Keratinocyte (primary cell): ENCODE results near the gene CUX1. TPM values are rescaled to one million over a fixed set of nuclear protein-coding genes. Genes with fewer than 3 reads are reported as not detected.

Experiments
- DNase-seq: peaks from one replicate; pipeline ENCODE4 v3.0.0-alpha.2; 2011; ENCODE audit warnings: low read depth, missing footprints, low spot score
- FAIRE-seq: peaks from 2 replicates; lab custom pipeline; 2011; peaks lifted over from hg19 to GRCh38; lab: Jason Lieb, UNC
- H2AFZ ChIP-seq: 2 replicates; pipeline ENCODE4 v1.6.0; 2012; ENCODE audit warnings: low read length, control low read depth, inconsistent platforms; ENCODE audit not compliant: control insufficient read depth
- H3K27ac ChIP-seq: 2 replicates; pipeline ENCODE4 v1.5.1; 2011; ENCODE audit warnings: low read length; ENCODE audit not compliant: control insufficient read depth, insufficient read depth
- H3K27me3 ChIP-seq: 3 replicates; pipeline ENCODE4 v1.6.0; 2011; ENCODE audit warnings: low read length; ENCODE audit not compliant: control insufficient read depth, insufficient read depth; ENCODE audit errors: extremely low read depth
- H3K36me3 ChIP-seq, 2 experiments: 2 replicates in 1 of 2; 3 replicates in 1 of 2; pipeline ENCODE4 v1.5.1; 2011; ENCODE audit warnings: low read length in 2 of 2, mild to moderate bottlenecking in 1 of 2; ENCODE audit not compliant: control insufficient read depth in 2 of 2, insufficient read depth in 2 of 2; ENCODE audit errors: extremely low read depth in 1 of 2
- H3K4me1 ChIP-seq: 3 replicates; pipeline ENCODE4 v1.5.1; 2011; ENCODE audit warnings: low read length; ENCODE audit not compliant: control insufficient read depth, insufficient read depth; ENCODE audit errors: extremely low read depth
- H3K4me2 ChIP-seq: 3 replicates; pipeline ENCODE4 v1.6.0; 2011; ENCODE audit warnings: low read depth, low read length; ENCODE audit not compliant: control insufficient read depth, insufficient read depth; ENCODE audit errors: extremely low read depth
- H3K4me3 ChIP-seq, 3 experiments: fragments of 200-600 bp in 1 of 3; sonication (generic) in 1 of 3; 2 replicates in 2 of 3; 3 replicates in 1 of 3; pipeline ENCODE4 v1.5.1; 2011 to 2016; ENCODE audit warnings: low read length in 3 of 3, mild to moderate bottlenecking in 3 of 3, control low read depth in 2 of 3, inconsistent platforms in 1 of 3, low read depth in 1 of 3, mixed read lengths in 1 of 3, mixed run types in 1 of 3, moderate library complexity in 1 of 3; ENCODE audit not compliant: control insufficient read depth in 2 of 3, insufficient read depth in 2 of 3; ENCODE audit errors: extremely low read depth in 1 of 3
- H3K79me2 ChIP-seq: 2 replicates; pipeline ENCODE4 v1.6.0; 2012; ENCODE audit warnings: low read length; ENCODE audit not compliant: control insufficient read depth, insufficient read depth
- H3K9ac ChIP-seq: 3 replicates; pipeline ENCODE4 v1.6.0; 2011; ENCODE audit warnings: low read length; ENCODE audit not compliant: control insufficient read depth, insufficient read depth; ENCODE audit errors: extremely low read depth
- H3K9me1 ChIP-seq: 3 replicates; pipeline ENCODE4 v1.6.0; 2011; ENCODE audit warnings: low read length; ENCODE audit not compliant: control insufficient read depth, insufficient read depth; ENCODE audit errors: extremely low read depth
- H3K9me3 ChIP-seq: 2 replicates; pipeline ENCODE4 v1.5.1; 2012; ENCODE audit warnings: low read depth, low read length; ENCODE audit not compliant: control insufficient read depth
- H4K20me1 ChIP-seq: 3 replicates; pipeline ENCODE4 v1.6.0; 2011; ENCODE audit warnings: low read length; ENCODE audit not compliant: control insufficient read depth, insufficient read depth; ENCODE audit errors: extremely low read depth
- CTCF ChIP-seq, 3 experiments: IDR thresholded peaks in 1 of 3; conservative IDR thresholded peaks in 1 of 3; optimal IDR thresholded peaks in 1 of 3; 2 replicates in 2 of 3; 3 replicates in 1 of 3; pipeline versions ENCODE3 to v1.5.1; 2011; ENCODE audit warnings: low read length in 3 of 3, mild to moderate bottlenecking in 3 of 3, moderate library complexity in 2 of 3, control low read depth in 1 of 3, inconsistent platforms in 1 of 3; ENCODE audit not compliant: insufficient read depth in 2 of 3; ENCODE audit errors: extremely low read depth in 1 of 3
- EZH2 ChIP-seq: IDR thresholded peaks from one replicate; pipeline ENCODE4 v1.6.1; 2012; ENCODE audit warnings: inconsistent platforms, mild to moderate bottlenecking, low read length, moderate library complexity
- dilution Hi-C: fragments of 300-500 bp; cut with MboI; formaldehyde crosslinking; loops from one replicate; pipeline ENCODE4 v1.7.0; 2020; ENCODE audit warnings: low sequenced_read_pairs; ENCODE audit not compliant: extremely low pct_ligation_motif_present
- polyA plus RNA-seq, 5 experiments: library from polyadenylated mRNA; depleted of rRNA in 3 of 5; stranded (reverse) in 3 of 5; stranded (forward) in 1 of 5; unstranded in 1 of 5; fragments of >200 nt; gene quantifications; 1 replicate in 1 of 5; 2 replicates in 3 of 5; 3 replicates in 1 of 5; pipeline versions ENCODE4 v1.2.1 to v1.2.3, GENCODE V29; 2011 to 2012; ENCODE audit warnings: missing spikeins in 2 of 5, low read depth in 1 of 5, low replicate concordance in 1 of 5

Gene CUX1
- polyA plus RNA-seq, 1 donor (not counting 4 experiments of a cell fraction or from before 2014, with no cell fraction given) = 18.3 TPM

- dilution Hi-C loops = no loop called here
- H3K4me1 ChIP-seq = peaks cover 12% of the 10 kb centered on the region
- peaks cover 16% of the 10 kb centered on the region for H3K79me2 ChIP-seq
- no peaks in the 10 kb centered on the region for H3K9me1 ChIP-seq
- no peaks in the 10 kb centered on the region for H3K9me3 ChIP-seq
- no peak overlapping the region for H2AFZ ChIP-seq
- no peak for DNase-seq
- H3K4me2 ChIP-seq = no peak overlapping the region
- peaks cover 8% of the 10 kb centered on the region for H4K20me1 ChIP-seq
- no peak for FAIRE-seq
- no peak overlapping the region for H3K9ac ChIP-seq
- no peak overlapping the region for H3K4me3 ChIP-seq
- peaks cover 0 to 1% of the 10 kb centered on the region in 2 experiments for H3K36me3 ChIP-seq
- no peak overlapping the region for H3K27ac ChIP-seq
- no peak for TF ChIP-seq CTCF (optimal IDR thresholded peaks at IDR 0.05 in 1 of 3, IDR thresholded peaks at IDR 0.05 in 1 of 3, conservative IDR thresholded peaks at IDR 0.05 in 1 of 3; ENCODE audit: extremely low read depth in 1 of 3, insufficient read depth in 2 of 3, low read length in 3 of 3)
- no peak for TF ChIP-seq EZH2
- no peaks in the 10 kb centered on the region for H3K27me3 ChIP-seq
These were observed 86.1 kb downstream of the CUX1 start for GRCh38 chr7:101903515-101903868.

GRCh38 chr7:101904019-101904418, 86.6 kb downstream of the CUX1 start:
- TF ChIP-seq CTCF (optimal IDR thresholded peaks at IDR 0.05 in 1 of 3, IDR thresholded peaks at IDR 0.05 in 1 of 3, conservative IDR thresholded peaks at IDR 0.05 in 1 of 3; ENCODE audit: extremely low read depth in 1 of 3, insufficient read depth in 2 of 3, low read length in 3 of 3) (no peak), EZH2 (no peak)
- H3K4me1 ChIP-seq = peaks cover 12% of the 10 kb centered on the region
- no peak overlapping the region for H3K9ac ChIP-seq
- no peak overlapping the region for H2AFZ ChIP-seq
- H3K36me3 ChIP-seq = peaks cover 0 to 1% of the 10 kb centered on the region in 2 experiments
- no peak for DNase-seq
- no peaks in the 10 kb centered on the region for H3K27me3 ChIP-seq
- dilution Hi-C loops = no loop called here
- H3K4me2 ChIP-seq = no peak overlapping the region
- H3K9me1 ChIP-seq = no peaks in the 10 kb centered on the region
- H4K20me1 ChIP-seq = peaks cover 8% of the 10 kb centered on the region
- FAIRE-seq = no peak
- no peaks in the 10 kb centered on the region for H3K9me3 ChIP-seq
- no peak overlapping the region for H3K4me3 ChIP-seq
- peaks cover 14% of the 10 kb centered on the region for H3K79me2 ChIP-seq
- no peak overlapping the region for H3K27ac ChIP-seq
